Psoas muscle (tissue), 8 donors: ENCODE results near the gene MSMO1. TPM values are rescaled to one million over a fixed set of nuclear protein-coding genes. Genes with fewer than 3 reads are reported as not detected.

ENCODE experiments used
- ATAC-seq, 4 donors: fragments of 200-7000 bp; cut with Tn5 transposase; one replicate each; pipeline ENCODE4 v1.9.1; 2020; ENCODE audit warnings: moderate library complexity in 3 of 4, mild to moderate bottlenecking in 2 of 4
- DNase-seq, 2 donors: peaks; one replicate each; pipeline ENCODE4 v3.0.0-alpha.2; 2020
- H3K27ac ChIP-seq: fragments of 200-600 bp; one replicate; pipeline ENCODE4 v1.8.0; 2022
- H3K27me3 ChIP-seq, 3 donors: fragments of 200-600 bp in 1 of 3; one replicate each; pipeline versions ENCODE4 v1.6.1 to v1.8.0; 2013 to 2022; ENCODE audit warnings: low read length in 2 of 3, mild to moderate bottlenecking in 2 of 3, moderate library complexity in 1 of 3; ENCODE audit not compliant: insufficient read depth in 3 of 3
- H3K36me3 ChIP-seq, 2 donors: fragments of 200-600 bp in 1 of 2; one replicate each; pipeline versions ENCODE4 v1.6.1 to v1.8.0; 2013 to 2022; ENCODE audit warnings: low read depth in 1 of 2, mild to moderate bottlenecking in 1 of 2, moderate library complexity in 1 of 2; ENCODE audit not compliant: insufficient read depth in 1 of 2
- H3K4me1 ChIP-seq: fragments of 200-600 bp; one replicate; pipeline ENCODE4 v1.8.0; 2022
- H3K4me3 ChIP-seq: fragments of 200-600 bp; one replicate; pipeline ENCODE4 v1.8.0; 2022; ENCODE audit warnings: mild to moderate bottlenecking
- H3K9me3 ChIP-seq: fragments of 200-600 bp; one replicate; pipeline ENCODE4 v1.8.0; 2022
- CTCF ChIP-seq: fragments of 200-600 bp; IDR thresholded peaks from one replicate; pipeline ENCODE4 v1.8.0; 2022; ENCODE audit warnings: antibody characterized with exemption
- WGBS, 3 donors: extraction: QIAGEN DNeasy Blood & Tissue Kit; methylation state at CpG; one replicate each; pipeline versions ENCODE4 v1.1.6 to v1.1.7; 2013; 5-methylcytosine and 5-hydroxymethylcytosine counted together
- intact Hi-C, 2 donors: fragments of 100-400 bp; cut with DNase I; formaldehyde crosslinking; loops; one replicate each; pipeline versions ENCODE4 v1.11.0 to v1.14.2; 2022
- polyA plus RNA-seq, 3 donors: library from polyadenylated mRNA; stranded (reverse); fragments of 200-250 nt; gene quantifications; one replicate each; pipeline ENCODE4 v1.2.3, GENCODE V29; 2013
- total RNA-seq, 4 donors: library from RNA; stranded (reverse); fragmentation: NEBNext Ultra II Directional in 2 of 4; extraction: Animal tissue kit (Norgen Biotek cat#: 25700) in 2 of 4; gene quantifications; one replicate each; pipeline versions ENCODE4 v1.2.1 to v1.2.4, GENCODE V29; 2021 to 2023
- donor health status: healthy with polysubstance abuse.
- donor health status: DM: no; HTN: no; CAD: no; lungs with moderate emphysema.
- donor health status: Bipolar disorder and iron deficiency.
- donor health status: healthy.
- donor health status: DM: yes; HTN: yes; CAD: no.
- donor health status: DM: no; HTN: no; CAD: no.
- donor health status: DM: no; HTN: no; CAD: no.
- donor health status: DM: yes; HTN: yes; CAD: no.

Gene MSMO1
- total and polyA plus RNA-seq, 7 donors: 2.9 to 5.9 (median 4.4) TPM

- TF ChIP-seq CTCF: no peak
- no peaks in the 10 kb centered on the region for H3K4me1 ChIP-seq
- no peaks in the 10 kb centered on the region for H3K9me3 ChIP-seq
- intact Hi-C loops: no loop called here
- ATAC-seq: no peak
- H3K27me3 ChIP-seq: no peaks in the 10 kb centered on the region
- 79 to 87% (median 84%) methylated on average over 1 of the region's 1 CpG for WGBS, 3 donors
- no peak overlapping the region for H3K4me3 ChIP-seq
- no peak for DNase-seq
- H3K36me3 ChIP-seq: no peaks in the 10 kb centered on the region
- no peak overlapping the region for H3K27ac ChIP-seq
Measured at GRCh38 chr4:165308166-165308565, 19.3 kb upstream of the MSMO1 start.

GRCh38 chr4:165308606-165309005, 18.9 kb upstream of the MSMO1 start:
- H3K9me3 ChIP-seq: no peaks in the 10 kb centered on the region
- DNase-seq: no peak
- TF ChIP-seq CTCF: no peak
- ATAC-seq: no peak
- H3K4me3 ChIP-seq: no peak overlapping the region
- H3K4me1 ChIP-seq: no peaks in the 10 kb centered on the region
- H3K36me3 ChIP-seq: no peaks in the 10 kb centered on the region
- no peak overlapping the region for H3K27ac ChIP-seq
- intact Hi-C loops: no loop called here
- 78 to 79% (median 79%) methylated on average over 2 of the region's 2 CpGs for WGBS, 3 donors
- no peaks in the 10 kb centered on the region for H3K27me3 ChIP-seq

GRCh38 chr4:165309456-165309855, 18.0 kb upstream of the MSMO1 start:
- intact Hi-C loops: no loop called here
- Histone ChIP-seq H3K4me1 (no peaks in the 10 kb centered on the region), H3K27ac (no peak overlapping the region), H3K4me3 (no peak overlapping the region), H3K27me3 (no peaks in the 10 kb centered on the region), H3K9me3 (no peaks in the 10 kb centered on the region), H3K36me3 (no peaks in the 10 kb centered on the region)
- 96 to 97% (median 96%) methylated on average over 4 of the region's 4 CpGs for WGBS, 3 donors
- TF ChIP-seq CTCF: no peak
- DNase-seq (no peak), ATAC-seq (no peak)

- H3K4me1 ChIP-seq: no peaks in the 10 kb centered on the region
- intact Hi-C loops: no loop called here
- 87 to 93% (median 91%) methylated on average over 2 of the region's 2 CpGs for WGBS, 3 donors
- no peaks in the 10 kb centered on the region for H3K27me3 ChIP-seq
- H3K4me3 ChIP-seq: no peak overlapping the region
- no peak for TF ChIP-seq CTCF
- ATAC-seq (no peak), DNase-seq (no peak)
- no peaks in the 10 kb centered on the region for H3K9me3 ChIP-seq
- no peaks in the 10 kb centered on the region for H3K36me3 ChIP-seq
- no peak overlapping the region for H3K27ac ChIP-seq
Measured at GRCh38 chr4:165312506-165312905, 15.0 kb upstream of the MSMO1 start.

- Histone ChIP-seq H3K4me3 (no peak overlapping the region), H3K36me3 (no peaks in the 10 kb centered on the region), H3K27me3 (no peaks in the 10 kb centered on the region), H3K27ac (no peak overlapping the region), H3K4me1 (no peaks in the 10 kb centered on the region), H3K9me3 (no peaks in the 10 kb centered on the region)
- no peak for DNase-seq
- no peak for ATAC-seq
- WGBS, 3 donors: 92 to 99% (median 96%) methylated on average over 5 of the region's 5 CpGs
- TF ChIP-seq CTCF: no peak
- intact Hi-C loops: no loop called here
Measured at GRCh38 chr4:165319030-165319429, 8.4 kb upstream of the MSMO1 start.
